CD4-positive, alpha-beta T cell treated with Interleukin-6 for 4 hours (primary cell): Measurements from ENCODE around the gene BTBD18.

Experiments
- DNase-seq: peaks from one replicate; pipeline ENCODE4 v3.0.0-alpha.2; 2020; ENCODE audit warnings: mixed read lengths

BTBD18 gene

GRCh38 chr11:57751676-57752253 lies at the start of gene BTBD18:
Gene BTBD18, minus strand, starts transcription at chr11:57751819. Its CDS starts 631 bp downstream, at chr11:57751188.
- DNase-seq, result peak; percentile 9

GRCh38 chr11:57801183-57801485 lies 49.5 kb upstream of the BTBD18 start:
- DNase-seq, result no peak

GRCh38 chr11:57800444-57801182 lies 49.0 kb upstream of the BTBD18 start:
- DNase-seq, result no peak

GRCh38 chr11:57798905-57799559 lies 47.4 kb upstream of the BTBD18 start:
- no peak for DNase-seq

GRCh38 chr11:57793351-57794115 lies 41.9 kb upstream of the BTBD18 start:
- no peak for DNase-seq

- DNase-seq, result no peak
These were observed 41.3 kb upstream of the BTBD18 start for GRCh38 chr11:57792870-57793269.

GRCh38 chr11:57792060-57792541 lies 40.5 kb upstream of the BTBD18 start:
- peak; percentile 95 for DNase-seq

- peak; percentile 42 for DNase-seq
These were observed 39.9 kb upstream of the BTBD18 start for GRCh38 chr11:57791321-57792059.

- DNase-seq, result no peak
These were observed 37.1 kb upstream of the BTBD18 start for GRCh38 chr11:57788703-57789088.

- no peak for DNase-seq
These were observed 36.5 kb upstream of the BTBD18 start for GRCh38 chr11:57787920-57788702.

- no peak for DNase-seq
These were observed 35.5 kb upstream of the BTBD18 start for GRCh38 chr11:57787006-57787604.

GRCh38 chr11:57786436-57786835 lies 34.8 kb upstream of the BTBD18 start:
- DNase-seq, result no peak

GRCh38 chr11:57785072-57785471 lies 33.5 kb upstream of the BTBD18 start:
- no peak for DNase-seq

- no peak for DNase-seq
These were observed 29.9 kb upstream of the BTBD18 start for GRCh38 chr11:57781529-57781943.

GRCh38 chr11:57779276-57779675 lies 27.7 kb upstream of the BTBD18 start:
- no peak for DNase-seq

- no peak for DNase-seq
These were observed 26.9 kb upstream of the BTBD18 start for GRCh38 chr11:57778318-57779037.

GRCh38 chr11:57777969-57778317 lies 26.3 kb upstream of the BTBD18 start:
- DNase-seq, result no peak

GRCh38 chr11:57776577-57777210 lies 25.1 kb upstream of the BTBD18 start:
- no peak for DNase-seq

GRCh38 chr11:57776031-57776521 lies 24.5 kb upstream of the BTBD18 start:
- DNase-seq, result no peak

GRCh38 chr11:57775491-57775890 lies 23.9 kb upstream of the BTBD18 start:
- no peak for DNase-seq
